Pulmonary artery endothelial cell (primary cell): ENCODE results near the gene NUDT2. TPM values are rescaled to one million over a fixed set of nuclear protein-coding genes. Genes with fewer than 3 reads are reported as not detected.
A peak's percentile ranks its signal among the peaks of the same experiment; 100 is the strongest.

Source experiments
- DNase-seq: peaks from one replicate; pipeline ENCODE4 v3.0.0-alpha.2; 2011; ENCODE audit warnings: low read depth, low spot score
- total RNA-seq: library from RNA; depleted of rRNA; stranded (reverse); fragments of >200 nt; gene quantifications from 2 replicates; pipeline ENCODE4 v1.2.3, GENCODE V29; 2014

NUDT2 gene
- total RNA-seq, 1 donor from 2014 or later: 36.1 TPM

GRCh38 chr9:34370335-34370969 lies 41.1 kb downstream of the NUDT2 start:
- DNase-seq: no peak

GRCh38 chr9:34370970-34371880 lies 41.9 kb downstream of the NUDT2 start:
- DNase-seq: no peak

- DNase-seq: no peak
These were observed 42.6 kb downstream of the NUDT2 start for GRCh38 chr9:34371886-34372466.

- DNase-seq: no peak
These were observed 43.2 kb downstream of the NUDT2 start for GRCh38 chr9:34372467-34373011.

GRCh38 chr9:34373749-34374148 lies 44.4 kb downstream of the NUDT2 start:
- no peak for DNase-seq

- no peak for DNase-seq
These were observed 45.0 kb downstream of the NUDT2 start for GRCh38 chr9:34374339-34374738.

- DNase-seq: no peak
These were observed 45.7 kb downstream of the NUDT2 start for GRCh38 chr9:34374905-34375552.

GRCh38 chr9:34375901-34376595 lies 46.7 kb downstream of the NUDT2 start:
- no peak for DNase-seq

GRCh38 chr9:34376596-34377403 lies 47.4 kb downstream of the NUDT2 start, which contains the start of gene MYORG:
Gene MYORG, minus strand, starts transcription at chr9:34376898. Its CDS starts 3,955 bp downstream, at chr9:34372943.
- DNase-seq: peak; percentile 49

- no peak for DNase-seq
These were observed 48.0 kb downstream of the NUDT2 start for GRCh38 chr9:34377404-34377746.

GRCh38 chr9:34378376-34379060 lies 49.1 kb downstream of the NUDT2 start:
- DNase-seq: no peak

- DNase-seq: peak; percentile 55
These were observed 50.1 kb downstream of the NUDT2 start for GRCh38 chr9:34379334-34380033.

- no peak for DNase-seq
These were observed 50.7 kb downstream of the NUDT2 start for GRCh38 chr9:34380034-34380510.

GRCh38 chr9:34380511-34381315 lies 51.3 kb downstream of the NUDT2 start:
- no peak for DNase-seq

- no peak for DNase-seq
These were observed 52.0 kb downstream of the NUDT2 start for GRCh38 chr9:34381323-34381722.

GRCh38 chr9:34382054-34382453 lies 52.7 kb downstream of the NUDT2 start:
- no peak for DNase-seq

GRCh38 chr9:34382879-34383278 lies 53.5 kb downstream of the NUDT2 start:
- no peak for DNase-seq

GRCh38 chr9:34383904-34384303 lies 54.5 kb downstream of the NUDT2 start:
- DNase-seq: no peak
